Left ventricle myocardium inferior (tissue), 1 donor: ENCODE results near the gene FAM174B. TPM values are rescaled to one million over a fixed set of nuclear protein-coding genes. Genes with fewer than 3 reads are reported as not detected.

Experiments
- DNase-seq: peaks from one replicate; pipeline ENCODE4 v3.0.0-alpha.2; 2020
- H3K27ac ChIP-seq: fragments of 200-600 bp; replicated peaks from 2 replicates; pipeline ENCODE4 v1.8.0; 2021
- H3K27me3 ChIP-seq: fragments of 200-600 bp; 2 replicates; pipeline ENCODE4 v1.8.0; 2021; ENCODE audit warnings: low read depth
- H3K36me3 ChIP-seq: fragments of 200-600 bp; 2 replicates; pipeline ENCODE4 v1.8.0; 2021
- H3K4me1 ChIP-seq: fragments of 200-600 bp; 2 replicates; pipeline ENCODE4 v1.8.0; 2021
- H3K4me3 ChIP-seq: fragments of 200-600 bp; 2 replicates; pipeline ENCODE4 v1.8.0; 2021; ENCODE audit warnings: mild to moderate bottlenecking, moderate library complexity
- H3K9me3 ChIP-seq: fragments of 200-600 bp; replicated peaks from 2 replicates; pipeline ENCODE4 v1.8.0; 2021
- CTCF ChIP-seq: fragments of 200-600 bp; IDR thresholded peaks from 2 replicates; pipeline ENCODE4 v1.8.0; 2021; ENCODE audit warnings: antibody characterized with exemption, mild to moderate bottlenecking, borderline replicate concordance
- intact Hi-C: fragments of 100-400 bp; cut with micrococcal nuclease; formaldehyde crosslinking; loops from one replicate; pipeline ENCODE4 v1.11.0; 2022
- total RNA-seq: library from RNA; stranded (reverse); fragmentation: NEBNext Ultra II Directional; extraction: Animal tissue kit (Norgen Biotek cat#: 25700); gene quantifications from one replicate; pipeline ENCODE4 v1.2.1, GENCODE V29; 2021
- donor health status: DM: no; HTN: yes; CAD: no; lungs with severe emphysema.

FAM174B gene
- total RNA-seq, 1 donor from 2014 or later, result 17.1 TPM

- no peak for TF ChIP-seq CTCF
- H3K36me3 ChIP-seq, result no peaks in the 10 kb centered on the region
Observed at GRCh38 chr15:92669432-92669831, 13.9 kb upstream of the FAM174B start.

GRCh38 chr15:92668620-92669019 lies 13.0 kb upstream of the FAM174B start:
- no peaks in the 10 kb centered on the region for H3K9me3 ChIP-seq
- intact Hi-C loops, result no loop called here
- no peak overlapping the region for H3K27ac ChIP-seq
- no peaks in the 10 kb centered on the region for H3K27me3 ChIP-seq
- DNase-seq, result no peak
- H3K4me1 ChIP-seq, result peaks cover 45% of the 10 kb centered on the region
- no peak for TF ChIP-seq CTCF
- no peaks in the 10 kb centered on the region for H3K36me3 ChIP-seq
- no peak overlapping the region for H3K4me3 ChIP-seq

More at GRCh38 chr15:92669432-92669831, 13.9 kb upstream of the FAM174B start:
- DNase-seq, result no peak
- Histone ChIP-seq H3K27me3 (no peaks in the 10 kb centered on the region), H3K4me1 (peaks cover 37% of the 10 kb centered on the region), H3K9me3 (no peaks in the 10 kb centered on the region), H3K27ac (no peak overlapping the region), H3K4me3 (no peak overlapping the region)
- intact Hi-C loops, result no loop called here

- TF ChIP-seq CTCF, result no peak
- H3K27me3 ChIP-seq, result no peaks in the 10 kb centered on the region
- intact Hi-C loops, result no loop called here
- H3K27ac ChIP-seq, result no peak overlapping the region
- no peaks in the 10 kb centered on the region for H3K9me3 ChIP-seq
- no peak for DNase-seq
- no peaks in the 10 kb centered on the region for H3K36me3 ChIP-seq
- H3K4me1 ChIP-seq, result peaks cover 45% of the 10 kb centered on the region
- H3K4me3 ChIP-seq, result no peak overlapping the region
Observed at GRCh38 chr15:92667970-92668485, 12.5 kb upstream of the FAM174B start.

- DNase-seq, result no peak
- peak overlapping the region; percentile 73 for H3K27ac ChIP-seq
Observed at GRCh38 chr15:92667287-92667904, 11.8 kb upstream of the FAM174B start.

GRCh38 chr15:92666780-92667179 lies 11.2 kb upstream of the FAM174B start:
- H3K27ac ChIP-seq, result peak overlapping the region; percentile 73
- no peaks in the 10 kb centered on the region for H3K27me3 ChIP-seq
- no peak overlapping the region for H3K4me3 ChIP-seq
- peaks cover 41% of the 10 kb centered on the region for H3K4me1 ChIP-seq
- intact Hi-C loops, result no loop called here
- no peaks in the 10 kb centered on the region for H3K9me3 ChIP-seq
- peak; percentile 11 for TF ChIP-seq CTCF
- peak; percentile 70 for DNase-seq
- no peaks in the 10 kb centered on the region for H3K36me3 ChIP-seq

More at GRCh38 chr15:92667287-92667904, 11.8 kb upstream of the FAM174B start:
- no peaks in the 10 kb centered on the region for H3K36me3 ChIP-seq
- TF ChIP-seq CTCF, result no peak
- intact Hi-C loops, result no loop called here
- H3K9me3 ChIP-seq, result no peaks in the 10 kb centered on the region
- peaks cover 43% of the 10 kb centered on the region for H3K4me1 ChIP-seq
- H3K27me3 ChIP-seq, result no peaks in the 10 kb centered on the region
- peak overlapping the region; percentile 1 for H3K4me3 ChIP-seq
